HEK293 (cell line): ENCODE results near the gene TDG.
A peak's percentile ranks its signal among the peaks of the same experiment; 100 is the strongest.

Experiments
- EGR2 ChIP-seq: fragments of 450-650 bp; formaldehyde crosslinking; IDR thresholded peaks from 2 replicates; pipeline ENCODE4 v1.5.1; 2016; ENCODE audit warnings: low read depth, missing biosample characterization, missing genetic modification characterization
- GLIS2 ChIP-seq: fragments of 450-650 bp; formaldehyde crosslinking; IDR thresholded peaks from 2 replicates; pipeline ENCODE4 v1.5.1; 2016; ENCODE audit warnings: missing biosample characterization, missing genetic modification characterization
- MYNN ChIP-seq: fragments of 450-650 bp; formaldehyde crosslinking; IDR thresholded peaks from 2 replicates; pipeline ENCODE4 v1.5.1; 2016; ENCODE audit warnings: missing biosample characterization, missing genetic modification characterization, borderline replicate concordance
- ZEB2 ChIP-seq: fragments of 450-650 bp; formaldehyde crosslinking; IDR thresholded peaks from 2 replicates; pipeline ENCODE4 v1.5.1; 2016; ENCODE audit warnings: missing biosample characterization, missing genetic modification characterization
- ZNF112 ChIP-seq: fragments of 450-650 bp; formaldehyde crosslinking; IDR thresholded peaks from 2 replicates; pipeline ENCODE4 v1.5.0; 2017; ENCODE audit warnings: missing biosample characterization, missing genetic modification characterization
- ZNF184 ChIP-seq: fragments of 450-650 bp; IDR thresholded peaks from 2 replicates; pipeline ENCODE4 v1.5.1; 2018; ENCODE audit warnings: missing biosample characterization, mild to moderate bottlenecking, missing genetic modification characterization
- ZNF19 ChIP-seq: fragments of 450-650 bp; formaldehyde crosslinking; IDR thresholded peaks from 2 replicates; pipeline ENCODE4; 2016; ENCODE audit warnings: missing biosample characterization, missing genetic modification characterization, low read depth
- ZNF2 ChIP-seq: fragments of 450-650 bp; formaldehyde crosslinking; IDR thresholded peaks from 2 replicates; pipeline ENCODE4 v1.5.1; 2016; ENCODE audit warnings: missing biosample characterization, missing genetic modification characterization
- ZNF223 ChIP-seq: fragments of 450-650 bp; formaldehyde crosslinking; IDR thresholded peaks from 2 replicates; pipeline ENCODE4 v1.5.1; 2016; ENCODE audit warnings: missing biosample characterization, missing genetic modification characterization
- ZNF341 ChIP-seq: fragments of 450-650 bp; formaldehyde crosslinking; IDR thresholded peaks from 2 replicates; pipeline ENCODE4; 2016; ENCODE audit warnings: low read depth, missing biosample characterization, missing genetic modification characterization
- ZNF48 ChIP-seq: fragments of 450-650 bp; formaldehyde crosslinking; IDR thresholded peaks from 2 replicates; pipeline ENCODE4 v1.5.1; 2016; ENCODE audit warnings: missing biosample characterization, missing genetic modification characterization
- ZNF530 ChIP-seq: fragments of 450-650 bp; formaldehyde crosslinking; IDR thresholded peaks from 2 replicates; pipeline ENCODE4 v1.5.1; 2016; ENCODE audit warnings: low read depth, missing biosample characterization, missing genetic modification characterization
- ZNF571 ChIP-seq: fragments of 450-650 bp; formaldehyde crosslinking; IDR thresholded peaks from 2 replicates; pipeline ENCODE4 v1.5.0; 2017; ENCODE audit warnings: missing biosample characterization, missing genetic modification characterization
- ZNF658 ChIP-seq: fragments of 450-650 bp; formaldehyde crosslinking; IDR thresholded peaks from 2 replicates; pipeline ENCODE4; 2016; ENCODE audit warnings: missing biosample characterization, missing genetic modification characterization
- ZNF670 ChIP-seq: fragments of 450-650 bp; formaldehyde crosslinking; IDR thresholded peaks from 2 replicates; pipeline ENCODE4 v1.5.1; 2016; ENCODE audit warnings: missing biosample characterization, missing genetic modification characterization, low read depth
- TF ChIP-seq, protein P1 (sequence below): fragments of 450-650 bp; formaldehyde crosslinking; IDR thresholded peaks from 2 replicates; pipeline ENCODE4 v1.5.1; 2017; ENCODE audit warnings: missing biosample characterization, missing genetic modification characterization
- TF ChIP-seq, protein P2 (sequence below): fragments of 450-650 bp; formaldehyde crosslinking; IDR thresholded peaks from 2 replicates; pipeline ENCODE4 v1.5.1; 2016; ENCODE audit warnings: missing biosample characterization, missing genetic modification characterization, borderline replicate concordance
- TF ChIP-seq, protein P3 (sequence below): fragments of 450-650 bp; IDR thresholded peaks from 2 replicates; pipeline ENCODE4 v1.5.1; 2018; ENCODE audit warnings: missing biosample characterization, mild to moderate bottlenecking, missing genetic modification characterization
- TF ChIP-seq, protein P4 (sequence below): fragments of 450-650 bp; formaldehyde crosslinking; IDR thresholded peaks from 2 replicates; pipeline ENCODE4 v1.5.1; 2016; ENCODE audit warnings: missing biosample characterization, missing genetic modification characterization
- TF ChIP-seq, protein P5 (sequence below): fragments of 450-650 bp; formaldehyde crosslinking; IDR thresholded peaks from 2 replicates; pipeline ENCODE4 v1.5.1; 2016; ENCODE audit warnings: missing biosample characterization, missing genetic modification characterization
- TF ChIP-seq, protein P6 (sequence below): fragments of 450-650 bp; formaldehyde crosslinking; IDR thresholded peaks from 2 replicates; pipeline ENCODE4 v1.5.1; 2016; ENCODE audit warnings: missing biosample characterization, missing genetic modification characterization

The TDG gene

GRCh38 chr12:103930034-103930786 is 35.5 kb upstream of the TDG start, which contains the start of gene HSP90B1 (continued):
- TF ChIP-seq, protein P1, sequence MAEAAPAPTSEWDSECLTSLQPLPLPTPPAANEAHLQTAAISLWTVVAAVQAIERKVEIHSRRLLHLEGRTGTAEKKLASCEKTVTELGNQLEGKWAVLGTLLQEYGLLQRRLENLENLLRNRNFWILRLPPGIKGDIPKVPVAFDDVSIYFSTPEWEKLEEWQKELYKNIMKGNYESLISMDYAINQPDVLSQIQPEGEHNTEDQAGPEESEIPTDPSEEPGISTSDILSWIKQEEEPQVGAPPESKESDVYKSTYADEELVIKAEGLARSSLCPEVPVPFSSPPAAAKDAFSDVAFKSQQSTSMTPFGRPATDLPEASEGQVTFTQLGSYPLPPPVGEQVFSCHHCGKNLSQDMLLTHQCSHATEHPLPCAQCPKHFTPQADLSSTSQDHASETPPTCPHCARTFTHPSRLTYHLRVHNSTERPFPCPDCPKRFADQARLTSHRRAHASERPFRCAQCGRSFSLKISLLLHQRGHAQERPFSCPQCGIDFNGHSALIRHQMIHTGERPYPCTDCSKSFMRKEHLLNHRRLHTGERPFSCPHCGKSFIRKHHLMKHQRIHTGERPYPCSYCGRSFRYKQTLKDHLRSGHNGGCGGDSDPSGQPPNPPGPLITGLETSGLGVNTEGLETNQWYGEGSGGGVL (tag by site-specific recombination) = peak; percentile 67
- TF ChIP-seq ZNF223 (tag by site-specific recombination) (no peak), ZNF19 (tag by site-specific recombination) (no peak), ZEB2 (peak; percentile 83; the same call in 1 of the 2 replicates), ZNF670 (tag by site-specific recombination) (no peak), EGR2 (peak; percentile 99), ZNF658 (tag by site-specific recombination) (no peak), ZNF341 (tag by site-specific recombination) (peak; percentile 57), ZNF48 (tag by site-specific recombination) (no peak), ZNF184 (tag by site-specific recombination) (no peak), ZNF530 (tag by site-specific recombination) (no peak), ZNF571 (tag by site-specific recombination) (no peak), MYNN (tag by site-specific recombination) (no peak), GLIS2 (tag by site-specific recombination) (peak; percentile 100), ZNF2 (tag by site-specific recombination) (no peak), ZNF112 (tag by site-specific recombination) (no peak)
- TF ChIP-seq, protein P2, sequence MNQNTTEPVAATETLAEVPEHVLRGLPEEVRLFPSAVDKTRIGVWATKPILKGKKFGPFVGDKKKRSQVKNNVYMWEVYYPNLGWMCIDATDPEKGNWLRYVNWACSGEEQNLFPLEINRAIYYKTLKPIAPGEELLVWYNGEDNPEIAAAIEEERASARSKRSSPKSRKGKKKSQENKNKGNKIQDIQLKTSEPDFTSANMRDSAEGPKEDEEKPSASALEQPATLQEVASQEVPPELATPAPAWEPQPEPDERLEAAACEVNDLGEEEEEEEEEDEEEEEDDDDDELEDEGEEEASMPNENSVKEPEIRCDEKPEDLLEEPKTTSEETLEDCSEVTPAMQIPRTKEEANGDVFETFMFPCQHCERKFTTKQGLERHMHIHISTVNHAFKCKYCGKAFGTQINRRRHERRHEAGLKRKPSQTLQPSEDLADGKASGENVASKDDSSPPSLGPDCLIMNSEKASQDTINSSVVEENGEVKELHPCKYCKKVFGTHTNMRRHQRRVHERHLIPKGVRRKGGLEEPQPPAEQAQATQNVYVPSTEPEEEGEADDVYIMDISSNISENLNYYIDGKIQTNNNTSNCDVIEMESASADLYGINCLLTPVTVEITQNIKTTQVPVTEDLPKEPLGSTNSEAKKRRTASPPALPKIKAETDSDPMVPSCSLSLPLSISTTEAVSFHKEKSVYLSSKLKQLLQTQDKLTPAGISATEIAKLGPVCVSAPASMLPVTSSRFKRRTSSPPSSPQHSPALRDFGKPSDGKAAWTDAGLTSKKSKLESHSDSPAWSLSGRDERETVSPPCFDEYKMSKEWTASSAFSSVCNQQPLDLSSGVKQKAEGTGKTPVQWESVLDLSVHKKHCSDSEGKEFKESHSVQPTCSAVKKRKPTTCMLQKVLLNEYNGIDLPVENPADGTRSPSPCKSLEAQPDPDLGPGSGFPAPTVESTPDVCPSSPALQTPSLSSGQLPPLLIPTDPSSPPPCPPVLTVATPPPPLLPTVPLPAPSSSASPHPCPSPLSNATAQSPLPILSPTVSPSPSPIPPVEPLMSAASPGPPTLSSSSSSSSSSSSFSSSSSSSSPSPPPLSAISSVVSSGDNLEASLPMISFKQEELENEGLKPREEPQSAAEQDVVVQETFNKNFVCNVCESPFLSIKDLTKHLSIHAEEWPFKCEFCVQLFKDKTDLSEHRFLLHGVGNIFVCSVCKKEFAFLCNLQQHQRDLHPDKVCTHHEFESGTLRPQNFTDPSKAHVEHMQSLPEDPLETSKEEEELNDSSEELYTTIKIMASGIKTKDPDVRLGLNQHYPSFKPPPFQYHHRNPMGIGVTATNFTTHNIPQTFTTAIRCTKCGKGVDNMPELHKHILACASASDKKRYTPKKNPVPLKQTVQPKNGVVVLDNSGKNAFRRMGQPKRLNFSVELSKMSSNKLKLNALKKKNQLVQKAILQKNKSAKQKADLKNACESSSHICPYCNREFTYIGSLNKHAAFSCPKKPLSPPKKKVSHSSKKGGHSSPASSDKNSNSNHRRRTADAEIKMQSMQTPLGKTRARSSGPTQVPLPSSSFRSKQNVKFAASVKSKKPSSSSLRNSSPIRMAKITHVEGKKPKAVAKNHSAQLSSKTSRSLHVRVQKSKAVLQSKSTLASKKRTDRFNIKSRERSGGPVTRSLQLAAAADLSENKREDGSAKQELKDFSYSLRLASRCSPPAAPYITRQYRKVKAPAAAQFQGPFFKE (tag by site-specific recombination) = no peak
- TF ChIP-seq, protein P3, sequence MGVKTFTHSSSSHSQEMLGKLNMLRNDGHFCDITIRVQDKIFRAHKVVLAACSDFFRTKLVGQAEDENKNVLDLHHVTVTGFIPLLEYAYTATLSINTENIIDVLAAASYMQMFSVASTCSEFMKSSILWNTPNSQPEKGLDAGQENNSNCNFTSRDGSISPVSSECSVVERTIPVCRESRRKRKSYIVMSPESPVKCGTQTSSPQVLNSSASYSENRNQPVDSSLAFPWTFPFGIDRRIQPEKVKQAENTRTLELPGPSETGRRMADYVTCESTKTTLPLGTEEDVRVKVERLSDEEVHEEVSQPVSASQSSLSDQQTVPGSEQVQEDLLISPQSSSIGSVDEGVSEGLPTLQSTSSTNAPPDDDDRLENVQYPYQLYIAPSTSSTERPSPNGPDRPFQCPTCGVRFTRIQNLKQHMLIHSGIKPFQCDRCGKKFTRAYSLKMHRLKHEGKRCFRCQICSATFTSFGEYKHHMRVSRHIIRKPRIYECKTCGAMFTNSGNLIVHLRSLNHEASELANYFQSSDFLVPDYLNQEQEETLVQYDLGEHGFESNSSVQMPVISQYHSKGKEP (tag by site-specific recombination) = no peak
- TF ChIP-seq, protein P4, sequence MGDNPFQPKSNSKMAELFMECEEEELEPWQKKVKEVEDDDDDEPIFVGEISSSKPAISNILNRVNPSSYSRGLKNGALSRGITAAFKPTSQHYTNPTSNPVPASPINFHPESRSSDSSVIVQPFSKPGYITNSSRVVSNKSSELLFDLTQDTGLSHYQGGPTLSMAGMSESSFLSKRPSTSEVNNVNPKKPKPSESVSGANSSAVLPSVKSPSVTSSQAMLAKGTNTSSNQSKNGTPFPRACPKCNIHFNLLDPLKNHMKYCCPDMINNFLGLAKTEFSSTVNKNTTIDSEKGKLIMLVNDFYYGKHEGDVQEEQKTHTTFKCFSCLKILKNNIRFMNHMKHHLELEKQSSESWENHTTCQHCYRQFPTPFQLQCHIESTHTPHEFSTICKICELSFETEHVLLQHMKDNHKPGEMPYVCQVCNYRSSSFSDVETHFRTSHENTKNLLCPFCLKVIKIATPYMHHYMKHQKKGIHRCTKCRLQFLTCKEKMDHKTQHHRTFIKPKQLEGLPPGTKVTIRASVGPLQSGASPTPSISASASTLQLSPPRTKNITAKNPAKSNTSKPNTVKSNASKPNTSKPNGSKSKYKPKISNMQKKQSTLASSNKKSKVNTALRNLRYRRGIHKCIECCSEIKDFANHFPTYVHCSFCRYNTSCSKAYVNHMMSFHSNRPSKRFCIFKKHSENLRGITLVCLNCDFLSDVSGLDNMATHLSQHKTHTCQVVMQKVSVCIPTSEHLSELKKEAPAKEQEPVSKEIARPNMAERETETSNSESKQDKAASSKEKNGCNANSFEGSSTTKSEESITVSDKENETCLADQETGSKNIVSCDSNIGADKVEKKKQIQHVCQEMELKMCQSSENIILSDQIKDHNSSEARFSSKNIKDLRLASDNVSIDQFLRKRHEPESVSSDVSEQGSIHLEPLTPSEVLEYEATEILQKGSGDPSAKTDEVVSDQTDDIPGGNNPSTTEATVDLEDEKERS (tag by site-specific recombination) = no peak
- TF ChIP-seq, protein P5, sequence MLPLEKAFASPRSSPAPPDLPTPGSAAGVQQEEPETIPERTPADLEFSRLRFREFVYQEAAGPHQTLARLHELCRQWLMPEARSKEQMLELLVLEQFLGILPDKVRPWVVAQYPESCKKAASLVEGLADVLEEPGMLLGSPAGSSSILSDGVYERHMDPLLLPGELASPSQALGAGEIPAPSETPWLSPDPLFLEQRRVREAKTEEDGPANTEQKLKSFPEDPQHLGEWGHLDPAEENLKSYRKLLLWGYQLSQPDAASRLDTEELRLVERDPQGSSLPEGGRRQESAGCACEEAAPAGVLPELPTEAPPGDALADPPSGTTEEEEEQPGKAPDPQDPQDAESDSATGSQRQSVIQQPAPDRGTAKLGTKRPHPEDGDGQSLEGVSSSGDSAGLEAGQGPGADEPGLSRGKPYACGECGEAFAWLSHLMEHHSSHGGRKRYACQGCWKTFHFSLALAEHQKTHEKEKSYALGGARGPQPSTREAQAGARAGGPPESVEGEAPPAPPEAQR = no peak
- TF ChIP-seq, protein P6, sequence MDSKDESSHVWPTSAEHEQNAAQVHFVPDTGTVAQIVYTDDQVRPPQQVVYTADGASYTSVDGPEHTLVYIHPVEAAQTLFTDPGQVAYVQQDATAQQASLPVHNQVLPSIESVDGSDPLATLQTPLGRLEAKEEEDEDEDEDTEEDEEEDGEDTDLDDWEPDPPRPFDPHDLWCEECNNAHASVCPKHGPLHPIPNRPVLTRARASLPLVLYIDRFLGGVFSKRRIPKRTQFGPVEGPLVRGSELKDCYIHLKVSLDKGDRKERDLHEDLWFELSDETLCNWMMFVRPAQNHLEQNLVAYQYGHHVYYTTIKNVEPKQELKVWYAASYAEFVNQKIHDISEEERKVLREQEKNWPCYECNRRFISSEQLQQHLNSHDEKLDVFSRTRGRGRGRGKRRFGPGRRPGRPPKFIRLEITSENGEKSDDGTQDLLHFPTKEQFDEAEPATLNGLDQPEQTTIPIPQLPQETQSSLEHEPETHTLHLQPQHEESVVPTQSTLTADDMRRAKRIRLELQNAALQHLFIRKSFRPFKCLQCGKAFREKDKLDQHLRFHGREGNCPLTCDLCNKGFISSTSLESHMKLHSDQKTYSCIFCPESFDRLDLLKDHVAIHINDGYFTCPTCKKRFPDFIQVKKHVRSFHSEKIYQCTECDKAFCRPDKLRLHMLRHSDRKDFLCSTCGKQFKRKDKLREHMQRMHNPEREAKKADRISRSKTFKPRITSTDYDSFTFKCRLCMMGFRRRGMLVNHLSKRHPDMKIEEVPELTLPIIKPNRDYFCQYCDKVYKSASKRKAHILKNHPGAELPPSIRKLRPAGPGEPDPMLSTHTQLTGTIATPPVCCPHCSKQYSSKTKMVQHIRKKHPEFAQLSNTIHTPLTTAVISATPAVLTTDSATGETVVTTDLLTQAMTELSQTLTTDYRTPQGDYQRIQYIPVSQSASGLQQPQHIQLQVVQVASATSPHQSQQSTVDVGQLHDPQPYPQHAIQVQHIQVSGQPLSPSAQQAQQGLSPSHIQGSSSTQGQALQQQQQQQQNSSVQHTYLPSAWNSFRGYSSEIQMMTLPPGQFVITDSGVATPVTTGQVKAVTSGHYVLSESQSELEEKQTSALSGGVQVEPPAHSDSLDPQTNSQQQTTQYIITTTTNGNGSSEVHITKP (tag by site-specific recombination) = peak; percentile 79
